Cardiac fibroblast (primary cell): ENCODE data around the gene NYAP2.

Source experiments
- DNase-seq, 2 donors: peaks; one replicate each; pipeline versions ENCODE4 v3.0.0 to v3.0.0-alpha.2; 2010; ENCODE audit warnings: low read depth in 2 of 2
- H3K4me3 ChIP-seq, 2 donors: replicated peaks in 1 of 2; 1 replicate in 1 of 2; 2 replicates in 1 of 2; pipeline ENCODE4 v1.5.1; 2011; ENCODE audit warnings: low read depth in 2 of 2, low read length in 2 of 2, mild to moderate bottlenecking in 2 of 2, moderate library complexity in 1 of 2
- TF ChIP-seq, protein P1 (sequence below): IDR thresholded peaks from one replicate; pipeline ENCODE4 v1.5.1; 2011; ENCODE audit warnings: low read depth, mild to moderate bottlenecking, low read length, inconsistent platforms

Gene NYAP2

DNA sequence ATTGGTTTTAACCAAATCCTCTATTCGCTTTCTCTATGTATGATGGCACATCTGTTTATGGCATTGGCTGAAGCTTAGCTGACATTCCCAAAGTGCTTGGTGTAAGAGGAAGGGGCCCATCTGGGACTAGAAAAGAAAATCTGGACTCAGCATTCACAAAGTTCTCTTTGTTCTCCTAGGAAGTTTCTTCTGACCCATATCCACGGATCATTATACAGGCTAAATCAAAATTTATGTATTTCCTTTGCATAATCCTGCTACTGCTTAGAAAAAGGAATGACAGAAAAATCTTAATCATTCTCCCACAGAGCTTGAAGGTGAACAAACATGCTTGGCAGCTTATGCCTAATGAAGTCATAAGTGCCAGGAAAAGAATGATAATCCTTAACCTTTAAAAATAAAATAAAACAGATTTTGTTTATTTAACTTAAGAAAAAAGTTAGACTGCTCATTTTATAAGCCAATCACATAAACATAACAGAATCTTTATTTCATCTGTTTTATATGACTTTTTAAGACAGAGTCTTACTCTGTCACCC lies 88.4 kb downstream of the NYAP2 start:
- DNase-seq, result no peak
- TF ChIP-seq, protein P1, sequence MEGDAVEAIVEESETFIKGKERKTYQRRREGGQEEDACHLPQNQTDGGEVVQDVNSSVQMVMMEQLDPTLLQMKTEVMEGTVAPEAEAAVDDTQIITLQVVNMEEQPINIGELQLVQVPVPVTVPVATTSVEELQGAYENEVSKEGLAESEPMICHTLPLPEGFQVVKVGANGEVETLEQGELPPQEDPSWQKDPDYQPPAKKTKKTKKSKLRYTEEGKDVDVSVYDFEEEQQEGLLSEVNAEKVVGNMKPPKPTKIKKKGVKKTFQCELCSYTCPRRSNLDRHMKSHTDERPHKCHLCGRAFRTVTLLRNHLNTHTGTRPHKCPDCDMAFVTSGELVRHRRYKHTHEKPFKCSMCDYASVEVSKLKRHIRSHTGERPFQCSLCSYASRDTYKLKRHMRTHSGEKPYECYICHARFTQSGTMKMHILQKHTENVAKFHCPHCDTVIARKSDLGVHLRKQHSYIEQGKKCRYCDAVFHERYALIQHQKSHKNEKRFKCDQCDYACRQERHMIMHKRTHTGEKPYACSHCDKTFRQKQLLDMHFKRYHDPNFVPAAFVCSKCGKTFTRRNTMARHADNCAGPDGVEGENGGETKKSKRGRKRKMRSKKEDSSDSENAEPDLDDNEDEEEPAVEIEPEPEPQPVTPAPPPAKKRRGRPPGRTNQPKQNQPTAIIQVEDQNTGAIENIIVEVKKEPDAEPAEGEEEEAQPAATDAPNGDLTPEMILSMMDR, result no peak
- no peak overlapping the region for H3K4me3 ChIP-seq

DNA sequence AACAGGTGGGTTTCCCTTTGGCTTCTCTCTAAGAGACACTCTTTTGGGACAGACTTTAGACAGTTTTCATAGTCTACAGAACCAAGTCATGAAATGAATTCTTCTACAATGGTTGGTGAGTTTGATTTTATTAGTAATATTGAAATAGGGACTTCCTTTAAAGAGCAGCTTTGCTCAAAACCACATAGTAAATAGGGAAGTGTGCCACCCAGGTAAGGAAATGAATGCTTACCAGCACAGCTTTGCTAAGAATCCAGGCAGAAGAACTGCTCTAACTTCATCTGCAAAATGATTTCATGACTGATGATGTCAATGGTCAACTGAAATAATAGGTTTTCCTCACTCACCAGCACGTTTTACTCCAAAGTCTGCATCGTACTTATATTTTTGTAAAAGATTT lies 89.2 kb downstream of the NYAP2 start:
- H3K4me3 ChIP-seq, result no peak overlapping the region
- DNase-seq, result no peak
- TF ChIP-seq, protein P1, result no peak

DNA sequence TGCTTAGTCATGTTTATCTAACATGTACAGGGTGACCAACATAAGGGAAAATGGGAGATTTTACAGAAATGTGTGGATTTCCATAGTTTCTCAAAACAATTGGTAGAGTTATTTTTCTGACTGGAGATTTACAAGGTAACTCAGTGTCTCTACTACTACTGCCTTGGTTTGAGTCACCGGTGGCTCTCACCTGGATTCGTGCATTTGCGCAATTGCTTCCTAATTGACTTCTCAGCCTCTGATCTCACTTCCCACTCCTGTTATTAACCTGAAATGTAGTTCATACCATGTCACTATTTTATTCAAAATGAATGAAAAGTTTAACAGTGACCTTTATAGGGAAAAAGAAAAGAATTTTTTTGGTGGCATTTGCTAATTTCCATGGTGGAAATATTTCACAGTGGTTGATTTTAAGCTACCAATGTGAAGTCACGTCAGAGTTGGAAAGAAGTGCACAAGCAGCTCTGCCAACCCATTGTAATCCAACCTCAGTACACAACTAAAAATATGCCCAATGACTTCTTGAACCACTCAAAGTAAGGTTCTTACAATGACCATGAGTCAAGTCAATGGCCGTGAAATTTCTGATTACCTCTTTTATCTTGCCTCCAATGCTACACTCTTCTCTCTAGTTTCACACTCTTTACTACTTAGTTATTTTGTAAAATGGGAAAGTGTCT lies 94.0 kb downstream of the NYAP2 start:
- TF ChIP-seq, protein P1, result no peak
- no peak for DNase-seq
- H3K4me3 ChIP-seq, result no peak overlapping the region

DNA sequence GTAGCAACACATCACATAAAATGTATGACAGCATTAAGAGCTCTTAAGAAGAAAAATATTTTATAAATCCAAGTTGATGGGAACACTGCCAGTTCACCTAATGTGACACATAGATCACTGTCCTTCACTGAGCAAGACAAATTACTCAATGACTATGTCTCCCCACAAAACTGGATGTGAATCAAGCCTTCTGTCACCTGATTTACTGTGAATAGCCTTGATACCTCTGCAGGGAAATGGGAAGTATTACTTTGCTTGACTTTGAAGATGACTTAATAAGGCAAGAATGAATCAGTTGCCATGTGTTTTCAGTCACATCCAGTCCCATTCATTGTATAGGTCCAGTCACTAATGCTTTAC lies 94.6 kb downstream of the NYAP2 start:
- DNase-seq, result no peak
- no peak overlapping the region for H3K4me3 ChIP-seq
- TF ChIP-seq, protein P1, result no peak

DNA sequence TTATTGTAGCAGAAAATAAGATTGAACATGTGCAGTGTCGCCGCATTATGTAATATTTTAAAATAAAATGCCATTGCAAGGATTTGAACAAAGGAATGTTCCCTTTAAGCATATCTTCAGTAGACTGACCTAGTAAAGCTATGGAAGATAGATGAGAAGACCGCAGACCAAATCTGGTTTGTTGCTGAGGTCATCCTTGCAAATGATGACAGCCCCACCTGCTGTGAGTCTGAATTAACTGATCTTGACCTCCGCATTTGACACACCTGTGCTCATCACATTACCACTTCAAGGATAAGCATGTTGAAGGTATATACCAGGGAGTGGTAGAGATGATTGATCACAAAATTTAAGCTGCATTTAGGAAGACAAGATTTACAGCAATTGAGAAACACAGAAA lies 96.2 kb downstream of the NYAP2 start:
- TF ChIP-seq, protein P1, result no peak
- no peak for DNase-seq
- no peak overlapping the region for H3K4me3 ChIP-seq

DNA sequence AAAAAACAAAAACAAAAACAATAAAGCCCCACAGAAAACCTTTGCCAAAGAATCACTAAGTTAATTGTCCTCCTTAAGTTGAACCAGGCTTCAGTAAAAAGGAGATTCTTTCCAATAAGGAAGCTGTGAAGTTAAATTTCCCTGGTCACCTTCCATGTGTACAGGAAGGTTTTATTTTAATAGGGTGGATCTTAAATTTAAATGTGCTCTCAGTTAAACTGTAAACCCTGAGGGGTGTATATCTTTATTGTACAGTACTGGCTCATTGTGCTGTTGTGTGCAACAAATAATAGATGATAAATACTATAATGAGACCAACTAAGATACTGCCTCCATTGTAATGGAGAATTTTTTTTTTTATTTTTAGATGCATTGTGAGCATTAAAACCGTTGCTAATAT lies 97.1 kb downstream of the NYAP2 start:
- DNase-seq, result no peak
- TF ChIP-seq, protein P1, result no peak
- no peak overlapping the region for H3K4me3 ChIP-seq

DNA sequence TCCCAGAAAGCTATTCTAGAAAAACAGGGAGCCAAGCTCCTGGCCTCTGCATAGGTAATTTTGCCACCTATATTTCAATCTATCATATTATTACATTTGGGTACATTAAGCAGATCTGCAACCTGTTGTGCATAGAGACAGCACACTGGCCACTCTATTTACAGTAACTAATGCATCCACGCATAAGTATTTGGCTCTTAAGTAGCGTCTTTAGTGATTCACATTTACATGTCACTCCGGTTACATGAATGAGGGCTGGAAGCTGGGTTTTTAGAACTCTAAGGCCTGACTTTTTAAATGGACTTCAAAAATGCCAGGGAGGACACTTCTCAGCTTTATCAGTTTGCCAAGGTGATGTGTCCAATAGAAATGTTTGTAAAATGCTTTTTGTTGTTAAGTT lies 97.7 kb downstream of the NYAP2 start:
- TF ChIP-seq, protein P1, result no peak
- DNase-seq, result no peak

More for the DNA sequence above, 97.7 kb downstream of the NYAP2 start:
- no peak overlapping the region for H3K4me3 ChIP-seq
